IPS DF 6.9 (cell line): Measurements from ENCODE around the gene WASF2.

Experiments
- DNase-seq: peaks from one replicate; pipeline ENCODE4 v3.0.0-alpha.2; 2013; ENCODE audit warnings: low read depth, low spot score
- H3K27ac ChIP-seq: one replicate; pipeline ENCODE4 v1.5.1; 2013; ENCODE audit warnings: low read length, control low read depth
- H3K27me3 ChIP-seq: 2 replicates; pipeline ENCODE4 v1.6.1; 2013; ENCODE audit warnings: mild to moderate bottlenecking, low read length; ENCODE audit not compliant: control insufficient read depth, insufficient read depth
- H3K36me3 ChIP-seq: 2 replicates; pipeline ENCODE4 v1.6.1; 2013; ENCODE audit warnings: low read length; ENCODE audit not compliant: control insufficient read depth, insufficient read depth
- H3K4me1 ChIP-seq: 2 replicates; pipeline ENCODE4 v1.6.1; 2013; ENCODE audit warnings: low read length; ENCODE audit not compliant: control insufficient read depth, insufficient read depth
- H3K4me3 ChIP-seq: 2 replicates; pipeline ENCODE4 v1.5.1; 2013; ENCODE audit warnings: mild to moderate bottlenecking, low read length
- H3K9me3 ChIP-seq: 2 replicates; pipeline ENCODE4 v1.6.1; 2013; ENCODE audit warnings: low read length, inconsistent platforms; ENCODE audit not compliant: control insufficient read depth, insufficient read depth
- WGBS: extraction: QIAGEN DNeasy Blood & Tissue Kit; methylation state at CpG from one replicate; pipeline ENCODE4 v1.1.7; 2013; ENCODE audit warnings: mixed read lengths, missing lambda C conversion rate; ENCODE audit not compliant: insufficient read length, insufficient coverage; 5-methylcytosine and 5-hydroxymethylcytosine counted together

The WASF2 gene

GRCh38 chr1:27405074-27405473 lies 84.9 kb downstream of the WASF2 start:
- Histone ChIP-seq H3K4me1 (peaks cover 7% of the 10 kb centered on the region), H3K9me3 (no peaks in the 10 kb centered on the region), H3K27ac (no peak overlapping the region), H3K27me3 (no peaks in the 10 kb centered on the region), H3K4me3 (no peak overlapping the region), H3K36me3 (no peaks in the 10 kb centered on the region)
- no peak for DNase-seq
- no CpG with 5 or more reads among the region's 13 CpGs for WGBS

DNA sequence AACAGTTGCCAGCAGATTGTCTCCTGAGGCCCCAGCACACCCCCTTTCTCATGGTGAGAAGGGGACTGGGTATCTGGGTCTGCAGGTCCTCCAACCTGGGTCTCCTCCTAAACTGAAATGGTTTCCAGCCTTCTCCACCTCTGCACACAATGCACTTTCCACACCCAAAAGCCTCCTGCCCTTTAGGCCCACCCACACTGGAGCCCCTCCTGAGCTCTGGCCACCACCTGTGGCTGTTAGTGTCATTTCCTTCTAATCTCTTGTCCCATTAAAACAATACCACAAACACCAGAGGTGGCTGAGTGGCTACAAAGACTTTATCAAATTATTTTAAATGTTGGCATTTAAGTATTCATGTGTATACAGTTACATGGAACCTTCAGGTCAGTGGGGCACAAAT lies 86.0 kb downstream of the WASF2 start:
- Histone ChIP-seq H3K9me3 (no peaks in the 10 kb centered on the region), H3K4me1 (peaks cover 7% of the 10 kb centered on the region), H3K27ac (no peak overlapping the region), H3K4me3 (no peak overlapping the region), H3K27me3 (no peaks in the 10 kb centered on the region), H3K36me3 (no peaks in the 10 kb centered on the region)
- DNase-seq: no peak

- H3K27ac ChIP-seq: no peak overlapping the region
- no peak for DNase-seq
These were observed 86.8 kb downstream of the WASF2 start for GRCh38 chr1:27403065-27403726.

DNA sequence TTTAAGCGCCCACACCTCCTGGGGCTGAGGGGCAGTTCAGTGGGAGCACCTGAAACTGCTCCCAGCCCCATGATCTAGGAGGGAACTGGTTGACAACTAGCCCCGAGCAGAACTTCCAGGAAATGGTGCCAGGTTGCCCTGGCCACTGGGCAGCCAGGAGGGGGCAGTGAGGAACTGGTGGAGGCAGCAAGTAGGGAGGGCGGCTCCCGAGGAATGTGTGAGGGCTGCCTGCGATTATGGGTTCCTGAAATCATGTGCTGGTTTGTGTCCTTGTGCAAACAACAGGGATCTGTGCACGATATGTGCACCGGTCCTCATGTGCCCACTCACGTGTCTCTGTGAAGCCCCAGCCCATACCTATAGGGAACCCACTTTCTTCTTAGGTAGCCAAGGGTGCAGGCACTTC lies 87.6 kb downstream of the WASF2 start:
- no peak for DNase-seq
- H3K4me3 ChIP-seq: no peak overlapping the region
- peaks cover 7% of the 10 kb centered on the region for H3K4me1 ChIP-seq
- no CpG with 5 or more reads among the region's 8 CpGs for WGBS
- H3K27me3 ChIP-seq: no peaks in the 10 kb centered on the region
- H3K9me3 ChIP-seq: no peaks in the 10 kb centered on the region
- H3K27ac ChIP-seq: no peak overlapping the region
- H3K36me3 ChIP-seq: no peaks in the 10 kb centered on the region

More at GRCh38 chr1:27403065-27403726, 86.8 kb downstream of the WASF2 start:
- H3K9me3 ChIP-seq: no peaks in the 10 kb centered on the region
- H3K36me3 ChIP-seq: no peaks in the 10 kb centered on the region
- no CpG with 5 or more reads among the region's 24 CpGs for WGBS
- H3K27me3 ChIP-seq: no peaks in the 10 kb centered on the region
- H3K4me3 ChIP-seq: no peak overlapping the region
- peaks cover 7% of the 10 kb centered on the region for H3K4me1 ChIP-seq

GRCh38 chr1:27400963-27401341 lies 89.0 kb downstream of the WASF2 start:
- WGBS: no CpG with 5 or more reads among the region's 5 CpGs
- Histone ChIP-seq H3K27ac (no peak overlapping the region), H3K9me3 (no peaks in the 10 kb centered on the region), H3K4me3 (no peak overlapping the region), H3K27me3 (no peaks in the 10 kb centered on the region), H3K4me1 (peaks cover 6% of the 10 kb centered on the region), H3K36me3 (no peaks in the 10 kb centered on the region)
- no peak for DNase-seq

- Histone ChIP-seq H3K36me3 (no peaks in the 10 kb centered on the region), H3K4me1 (peaks cover 6% of the 10 kb centered on the region), H3K9me3 (no peaks in the 10 kb centered on the region), H3K27me3 (no peaks in the 10 kb centered on the region), H3K4me3 (no peak overlapping the region), H3K27ac (no peak overlapping the region)
- DNase-seq: no peak
- WGBS: no CpG with 5 or more reads among the region's 13 CpGs
These were observed 89.6 kb downstream of the WASF2 start for GRCh38 chr1:27400082-27400962.

GRCh38 chr1:27399251-27400025 lies 90.5 kb downstream of the WASF2 start:
- Histone ChIP-seq H3K36me3 (0 out of 2 replicates have a peak, but pooled peaks cover under 1% of the 10 kb centered on the region), H3K4me1 (peaks cover 4% of the 10 kb centered on the region), H3K27ac (no peak overlapping the region), H3K27me3 (no peaks in the 10 kb centered on the region), H3K4me3 (no peak overlapping the region), H3K9me3 (no peaks in the 10 kb centered on the region)
- WGBS: no CpG with 5 or more reads among the region's 19 CpGs
- DNase-seq: no peak

GRCh38 chr1:27398405-27399149 lies 91.4 kb downstream of the WASF2 start:
- DNase-seq: no peak
- no peak overlapping the region for H3K27ac ChIP-seq
- H3K27me3 ChIP-seq: no peaks in the 10 kb centered on the region
- H3K36me3 ChIP-seq: 0 out of 2 replicates have a peak, but pooled peaks cover 3% of the 10 kb centered on the region
- H3K4me1 ChIP-seq: peaks cover 4% of the 10 kb centered on the region
- H3K9me3 ChIP-seq: no peaks in the 10 kb centered on the region
- H3K4me3 ChIP-seq: no peak overlapping the region
- WGBS: no CpG with 5 or more reads among the region's 4 CpGs

DNA sequence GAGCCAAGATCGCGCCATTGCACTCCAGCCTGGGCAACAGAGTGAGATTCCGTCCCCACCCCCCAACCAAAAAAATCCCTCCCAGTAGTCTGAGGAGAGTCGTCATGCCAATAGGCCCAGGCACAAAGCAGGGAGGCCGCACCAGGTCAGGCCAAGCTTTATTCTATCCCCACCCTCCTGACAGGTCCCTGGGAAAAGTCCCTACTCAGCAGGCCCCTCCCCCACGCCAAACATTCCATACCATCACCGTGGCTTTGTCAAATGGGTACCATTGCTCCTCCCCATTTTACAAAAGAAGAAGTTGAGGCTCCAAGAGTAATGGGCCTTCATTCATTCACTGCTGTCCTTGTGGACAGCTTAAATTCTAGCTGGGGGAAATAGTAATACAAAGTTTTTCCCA lies 92.2 kb downstream of the WASF2 start:
- H3K4me1 ChIP-seq: peaks cover 4% of the 10 kb centered on the region

GRCh38 chr1:27397110-27397509 lies 92.9 kb downstream of the WASF2 start:
- H3K27ac ChIP-seq: no peak overlapping the region
- no peaks in the 10 kb centered on the region for H3K27me3 ChIP-seq
- DNase-seq: no peak
- H3K4me3 ChIP-seq: no peak overlapping the region
- peaks cover under 1% of the 10 kb centered on the region for H3K4me1 ChIP-seq
- 0 out of 2 replicates have a peak, but pooled peaks cover 3% of the 10 kb centered on the region for H3K36me3 ChIP-seq
- H3K9me3 ChIP-seq: no peaks in the 10 kb centered on the region
- WGBS: no CpG with 5 or more reads among the region's 3 CpGs

More for the DNA sequence above, 92.2 kb downstream of the WASF2 start:
- Histone ChIP-seq H3K27ac (no peak overlapping the region), H3K4me3 (no peak overlapping the region), H3K27me3 (no peaks in the 10 kb centered on the region), H3K36me3 (0 out of 2 replicates have a peak, but pooled peaks cover 3% of the 10 kb centered on the region), H3K9me3 (no peaks in the 10 kb centered on the region)
- no peak for DNase-seq
- WGBS: no CpG with 5 or more reads among the region's 7 CpGs
